Common myeloid progenitor, CD34-positive (primary cell): ENCODE data around the gene ELL.
A peak's percentile ranks its signal among the peaks of the same experiment; 100 is the strongest.

Source experiments
- CTCF ChIA-PET: fragments of 350-600 bp; sonication (Branson Sonifier 250); formaldehyde crosslinking; loops from one replicate; lab custom pipeline; 2021; ENCODE audit warnings: antibody characterized with exemption; lab: Charles Lee
- POLR2A ChIA-PET: fragments of 350-600 bp; sonication (Branson Sonifier 250); formaldehyde crosslinking; loops from one replicate; lab custom pipeline; 2021; ENCODE audit warnings: antibody characterized with exemption; lab: Charles Lee
- DNase-seq, 3 donors: peaks; one replicate each; pipeline versions ENCODE4 v3.0.0 to v3.0.0-alpha.2; 2013
- H3K27ac ChIP-seq, 2 experiments: 1 replicate in 1 of 2; 2 replicates in 1 of 2; pipeline ENCODE4 v1.7.0; 2013; ENCODE audit warnings: inconsistent platforms in 2 of 2, low read length in 2 of 2, mild to moderate bottlenecking in 2 of 2, low read depth in 1 of 2, moderate library complexity in 1 of 2; ENCODE audit not compliant: severe bottlenecking in 2 of 2, insufficient read depth in 1 of 2, poor library complexity in 1 of 2
- H3K27me3 ChIP-seq, 5 experiments: replicated peaks in 2 of 5; 1 replicate in 3 of 5; 2 replicates in 2 of 5; pipeline versions ENCODE4 v1.6.1 to v1.7.0; 2013; ENCODE audit warnings: low read length in 4 of 5, mild to moderate bottlenecking in 2 of 5, moderate library complexity in 2 of 5, inconsistent platforms in 1 of 5; ENCODE audit not compliant: insufficient read depth in 5 of 5, control insufficient read depth in 4 of 5
- H3K36me3 ChIP-seq, 4 experiments: 1 replicate in 2 of 4; 2 replicates in 2 of 4; pipeline versions ENCODE4 v1.6.1 to v1.7.0; 2013; ENCODE audit warnings: low read length in 3 of 4, control low read depth in 1 of 4, mild to moderate bottlenecking in 1 of 4; ENCODE audit not compliant: control insufficient read depth in 4 of 4, insufficient read depth in 4 of 4
- H3K4me1 ChIP-seq, 4 experiments: 1 replicate in 3 of 4; 2 replicates in 1 of 4; pipeline versions ENCODE4 v1.6.1 to v1.7.1; 2013; ENCODE audit warnings: low read length in 3 of 4, mild to moderate bottlenecking in 3 of 4, control low read depth in 1 of 4, inconsistent platforms in 1 of 4, moderate library complexity in 1 of 4; ENCODE audit not compliant: control insufficient read depth in 4 of 4, insufficient read depth in 4 of 4; ENCODE audit errors: control extremely low read depth in 1 of 4
- H3K4me3 ChIP-seq, 7 experiments: 1 replicate in 4 of 7; 2 replicates in 3 of 7; pipeline versions ENCODE4 v1.5.1 to v1.7.0; 2013; ENCODE audit warnings: mild to moderate bottlenecking in 7 of 7, low read length in 6 of 7, moderate library complexity in 6 of 7, inconsistent platforms in 2 of 7, low read depth in 2 of 7, control low read depth in 1 of 7; ENCODE audit not compliant: insufficient read depth in 4 of 7, control insufficient read depth in 1 of 7; ENCODE audit errors: extremely low read depth in 1 of 7
- H3K9me3 ChIP-seq, 5 experiments: 1 replicate in 4 of 5; 2 replicates in 1 of 5; pipeline versions ENCODE4 v1.6.1 to v1.7.1; 2013; ENCODE audit warnings: low read length in 4 of 5, mild to moderate bottlenecking in 2 of 5, inconsistent platforms in 1 of 5, low read depth in 1 of 5, moderate library complexity in 1 of 5; ENCODE audit not compliant: control insufficient read depth in 4 of 5, insufficient read depth in 2 of 5; ENCODE audit errors: control extremely low read depth in 1 of 5
- WGBS: methylation state at CpG from one replicate; pipeline ENCODE4 v1.1.5; 2013; ENCODE audit not compliant: insufficient coverage; 5-methylcytosine and 5-hydroxymethylcytosine counted together

Gene ELL

DNA sequence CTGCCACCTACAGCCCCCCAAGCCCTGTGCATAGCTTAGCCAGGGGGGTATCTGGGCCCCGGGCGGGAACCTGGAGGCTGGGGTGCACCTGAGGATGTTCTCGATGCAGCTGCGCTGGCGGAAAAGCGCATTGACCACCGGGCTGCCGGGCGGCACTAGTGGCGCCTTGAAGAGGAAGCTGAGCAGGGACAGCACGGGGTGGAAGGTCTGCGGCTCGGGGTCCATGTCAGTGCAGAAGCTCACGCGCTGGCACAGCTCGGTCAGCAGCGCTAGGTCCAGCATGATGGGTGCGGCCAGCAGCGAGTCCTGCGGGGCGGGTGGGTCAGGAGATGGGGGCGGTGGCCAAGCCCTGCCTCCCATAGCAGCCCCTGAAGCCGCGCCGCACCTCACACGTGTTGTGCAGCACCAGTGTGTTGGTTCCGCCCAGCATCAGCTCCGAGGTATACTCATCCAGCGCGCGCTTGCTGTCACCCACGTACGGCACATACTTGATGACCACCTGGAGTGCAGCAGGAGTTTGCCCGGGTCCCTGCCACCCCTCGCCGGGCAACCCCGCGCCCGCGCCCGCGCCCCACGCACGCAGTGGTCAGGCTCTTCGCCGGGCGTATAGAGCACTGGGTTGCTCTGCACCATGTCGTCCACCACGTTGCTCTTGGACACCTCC, 86.6 kb downstream of the ELL start:
- Histone ChIP-seq H3K27me3 (no peaks in the 10 kb centered on the region), H3K27ac (no peak overlapping the region), H3K4me3 (no peak overlapping the region), H3K36me3 (peaks cover 0 to 42% (median 10%) of the 10 kb centered on the region in 4 experiments), H3K4me1 (peaks cover 0 to 63% (median 36%) of the 10 kb centered on the region in 4 experiments), H3K9me3 (no peaks in the 10 kb centered on the region)
- no peak for DNase-seq
- POLR2A ChIA-PET: interaction anchor here (0.6 to 1.3 kb wide), 2 partner anchors 16 to 39 kb away, joined by 3 read pairs; partner anchors contain the start of gene SSBP4
- WGBS: 97% methylated on average over 49 of the region's 49 CpGs
- CTCF ChIA-PET: interaction anchor here (1.2 to 1.8 kb wide), 6 partner anchors 17 to 66 kb away, joined by 3 to 4 read pairs (median 3); no protein-coding TSS in a partner anchor

DNA sequence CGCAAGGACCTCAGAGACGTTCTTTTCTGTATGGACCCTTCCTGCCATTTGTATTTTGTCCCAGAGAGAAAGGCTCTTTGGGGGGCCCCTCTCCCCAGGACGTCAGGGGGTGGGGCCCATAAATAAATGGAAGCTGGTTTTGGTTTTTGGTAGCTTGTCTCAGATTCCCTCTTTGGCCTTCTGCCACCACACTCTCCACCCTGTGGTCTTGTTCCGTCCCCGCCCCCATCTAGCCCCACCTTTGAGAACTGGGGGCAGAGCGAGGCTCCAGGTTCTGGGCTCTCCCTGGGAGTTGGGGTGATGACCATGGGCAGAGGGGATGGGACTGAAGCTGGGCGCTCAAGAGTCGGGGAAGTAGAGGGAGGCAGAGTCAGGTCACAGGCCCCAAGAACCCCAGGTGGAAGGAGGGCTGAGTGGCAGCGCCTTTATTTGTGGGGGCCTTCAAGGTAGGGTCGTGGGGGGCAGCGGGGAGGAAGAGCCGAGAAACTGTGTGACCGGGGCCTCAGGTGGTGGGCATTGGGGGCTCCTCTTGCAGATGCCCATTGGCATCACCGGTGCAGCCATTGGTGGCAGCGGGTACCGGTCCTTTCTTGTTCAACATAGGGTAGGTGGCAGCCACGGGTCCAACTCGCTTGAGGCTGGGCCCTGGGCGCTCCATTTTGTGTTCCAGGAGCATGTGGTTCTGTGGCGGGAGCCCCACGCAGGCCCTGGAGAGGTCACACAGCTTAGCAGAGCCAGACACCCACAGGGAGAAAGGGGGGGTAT, 87.3 kb downstream of the ELL start:
- DNase-seq: no peak
- no peak overlapping the region for H3K27ac ChIP-seq
- ChIA-PET POLR2A (interaction anchor here (0.9 to 1.3 kb wide), 2 partner anchors 15 to 17 kb away, joined by 3 read pairs; partner anchors contain the start of gene SSBP4), CTCF (interaction anchor here (0.9 to 1.8 kb wide), 7 partner anchors 16 to 66 kb away, joined by 3 to 4 read pairs (median 3); no protein-coding TSS in a partner anchor)
- H3K4me1 ChIP-seq: peaks cover 0 to 71% (median 43%) of the 10 kb centered on the region in 4 experiments
- 89% methylated on average over 15 of the region's 21 CpGs for WGBS
- H3K36me3 ChIP-seq: peaks cover 0 to 48% (median 10%) of the 10 kb centered on the region in 4 experiments
- H3K4me3 ChIP-seq: peak overlapping the region in 5 of 7 experiments; percentile 3 to 78 (median 39)
- no peaks in the 10 kb centered on the region for H3K9me3 ChIP-seq
- no peaks in the 10 kb centered on the region for H3K27me3 ChIP-seq

- ChIA-PET CTCF (interaction anchor here (0.9 to 1.8 kb wide), 6 partner anchors 15 to 65 kb away, joined by 3 to 4 read pairs (median 3); no protein-coding TSS in a partner anchor), POLR2A (interaction anchor here (0.9 kb wide), 1 partner anchor 16 kb away, joined by 3 read pairs; no protein-coding TSS in a partner anchor)
- Histone ChIP-seq H3K27ac (no peak overlapping the region), H3K4me1 (peaks cover 0 to 76% (median 46%) of the 10 kb centered on the region in 4 experiments), H3K27me3 (no peaks in the 10 kb centered on the region), H3K36me3 (peaks cover 0 to 48% (median 10%) of the 10 kb centered on the region in 4 experiments), H3K4me3 (peak overlapping the region in 5 of 7 experiments; percentile 3 to 78 (median 39)), H3K9me3 (no peaks in the 10 kb centered on the region)
- DNase-seq: peak in 1 of 3 donors; percentile 26
- 22% methylated on average over 24 of the region's 60 CpGs for WGBS
Observed at GRCh38 chr19:18433735-18434398, 88.0 kb downstream of the ELL start.

DNA sequence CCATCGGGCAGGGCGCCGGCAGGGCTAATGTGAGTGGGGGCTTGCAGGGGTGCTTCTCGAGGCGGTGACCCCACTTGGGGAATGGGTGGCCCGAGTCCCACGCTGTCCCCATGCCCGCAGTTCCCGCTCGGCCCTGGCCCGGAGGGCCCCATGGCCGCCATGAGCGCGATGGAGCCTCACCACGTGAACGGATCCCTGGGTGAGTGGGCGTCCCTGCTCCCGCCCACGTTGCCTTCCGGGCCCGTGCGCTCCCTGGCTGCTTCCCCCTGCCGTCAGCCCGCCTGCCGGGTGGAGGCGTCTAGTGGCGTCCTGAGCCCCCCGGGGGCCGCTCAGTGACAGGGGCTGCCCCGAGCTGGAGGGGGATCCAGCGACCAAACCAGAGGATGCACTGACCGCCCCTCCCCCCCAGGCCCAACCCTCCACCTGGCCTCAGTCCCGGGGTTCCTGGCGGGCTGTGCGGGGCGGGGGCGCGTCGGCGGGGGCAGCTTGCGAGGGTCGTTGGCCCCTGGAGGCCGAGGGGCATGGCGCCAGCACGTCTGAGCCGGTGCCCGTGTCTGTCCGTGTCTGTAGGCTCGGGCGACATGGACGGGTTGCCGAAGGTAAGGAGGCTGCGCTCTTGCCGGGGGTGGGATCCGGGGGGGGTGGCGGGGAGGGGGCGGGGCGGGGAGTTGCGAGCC, 88.7 kb downstream of the ELL start:
- H3K9me3 ChIP-seq: no peaks in the 10 kb centered on the region
- POLR2A ChIA-PET: no interaction called here
- H3K36me3 ChIP-seq: peaks cover 0 to 54% (median 10%) of the 10 kb centered on the region in 4 experiments
- CTCF ChIA-PET: no interaction called here
- no peaks in the 10 kb centered on the region for H3K27me3 ChIP-seq
- H3K4me1 ChIP-seq: peaks cover 0 to 77% (median 47%) of the 10 kb centered on the region in 4 experiments
- H3K4me3 ChIP-seq: peak overlapping the region in 6 of 7 experiments; percentile 8 to 78 (median 53)
- peak overlapping the region in 1 of 2 experiments; percentile 50 for H3K27ac ChIP-seq
- DNase-seq: peak; percentile 61 to 82 (median 73)
- 6% methylated on average over 36 of the region's 59 CpGs for WGBS

DNA sequence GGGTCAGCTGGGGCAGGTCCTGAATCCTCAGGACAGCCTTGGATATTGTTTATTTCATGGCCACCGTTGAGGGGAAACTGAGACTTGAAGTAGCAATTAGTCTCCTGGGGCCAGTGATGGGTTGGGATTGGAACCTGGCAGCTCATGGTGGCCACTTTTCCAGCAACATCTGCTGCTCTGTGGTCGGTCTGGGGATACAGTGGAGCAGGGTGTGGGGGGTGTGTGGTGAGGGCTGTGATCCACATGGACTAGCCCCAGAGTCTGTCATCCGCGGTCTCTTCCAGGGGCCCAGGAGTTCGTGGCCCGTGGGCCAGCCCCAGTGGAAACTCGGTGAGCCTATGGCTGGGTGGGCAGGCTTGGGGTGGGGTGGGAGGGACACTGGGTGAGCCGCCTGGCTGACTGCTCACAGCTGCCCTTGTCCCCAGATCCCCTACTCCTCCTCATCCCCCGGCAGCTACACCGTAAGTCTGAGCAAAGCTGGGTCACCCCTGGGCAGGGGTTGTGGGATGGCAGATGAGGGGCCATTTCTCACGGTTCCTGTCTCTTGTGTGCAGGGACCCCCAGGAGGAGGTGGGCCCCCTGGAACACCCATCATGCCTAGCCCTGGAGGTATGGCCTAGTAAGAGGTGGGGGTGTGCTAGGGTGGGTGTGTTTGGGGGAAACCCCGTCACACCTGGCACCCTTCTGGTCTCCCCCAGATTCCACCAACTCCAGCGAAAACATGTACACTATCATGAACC, 89.4 kb downstream of the ELL start:
- POLR2A ChIA-PET: no interaction called here

More for the DNA sequence above, 89.4 kb downstream of the ELL start:
- peak overlapping the region in 6 of 7 experiments; percentile 8 to 78 (median 53) for H3K4me3 ChIP-seq
- CTCF ChIA-PET: interaction anchor here (0.7 to 1.7 kb wide), 5 partner anchors 11 to 46 kb away, joined by 3 to 9 read pairs (median 3); partner anchors contain the start of genes GDF15 and SSBP4
- no peak for DNase-seq
- peaks cover 0 to 71% (median 42%) of the 10 kb centered on the region in 4 experiments for H3K4me1 ChIP-seq
- H3K27ac ChIP-seq: peak overlapping the region in 1 of 2 experiments; percentile 50
- H3K36me3 ChIP-seq: peaks cover 0 to 56% (median 10%) of the 10 kb centered on the region in 4 experiments
- WGBS: 89% methylated on average over 3 of the region's 13 CpGs
- H3K9me3 ChIP-seq: no peaks in the 10 kb centered on the region
- no peaks in the 10 kb centered on the region for H3K27me3 ChIP-seq
